Type B pancreatic cell (in vitro differentiated cells): ENCODE data around the gene VAV1. TPM values are rescaled to one million over a fixed set of nuclear protein-coding genes. Genes with fewer than 3 reads are reported as not detected.

ENCODE experiments used
- DNase-seq: peaks from one replicate; pipeline ENCODE4 v3.0.0; 2021; ENCODE audit warnings: mixed read lengths; ENCODE audit not compliant: unreplicated experiment; ENCODE audit errors: extremely low spot score
- H3K27ac Mint-ChIP-seq: 2 replicates; pipeline ENCODE4 v1.8.0; 2021; ENCODE audit warnings: mild to moderate bottlenecking, mixed read lengths
- H3K27me3 Mint-ChIP-seq: 2 replicates; pipeline ENCODE4 v1.8.0; 2021; ENCODE audit warnings: mixed read lengths
- H3K36me3 Mint-ChIP-seq: 2 replicates; pipeline ENCODE4 v1.8.0; 2021; ENCODE audit warnings: mixed read lengths
- H3K4me1 Mint-ChIP-seq: one replicate; pipeline ENCODE4 v1.8.0; 2021; ENCODE audit warnings: mixed read lengths; ENCODE audit not compliant: unreplicated experiment
- H3K4me3 Mint-ChIP-seq: 2 replicates; pipeline ENCODE4 v1.8.0; 2021; ENCODE audit warnings: mild to moderate bottlenecking, mixed read lengths
- H3K9me3 Mint-ChIP-seq: 2 replicates; pipeline ENCODE4 v1.8.0; 2021; ENCODE audit warnings: mixed read lengths
- total RNA-seq: library from RNA; stranded (reverse); gene quantifications from 2 replicates; pipeline ENCODE4 v1.2.1, GENCODE V29; 2021; ENCODE audit warnings: low replicate concordance
- TF ChIP-seq, protein P1 (sequence below): fragments of 200-600 bp; sonication (generic); conservative IDR thresholded peaks from 2 replicates; pipeline ENCODE4 v1.5.0; 2021; ENCODE audit warnings: antibody characterized with exemption, mild to moderate bottlenecking

VAV1 gene
- total RNA-seq, 1 donor from 2014 or later: not detected

DNA sequence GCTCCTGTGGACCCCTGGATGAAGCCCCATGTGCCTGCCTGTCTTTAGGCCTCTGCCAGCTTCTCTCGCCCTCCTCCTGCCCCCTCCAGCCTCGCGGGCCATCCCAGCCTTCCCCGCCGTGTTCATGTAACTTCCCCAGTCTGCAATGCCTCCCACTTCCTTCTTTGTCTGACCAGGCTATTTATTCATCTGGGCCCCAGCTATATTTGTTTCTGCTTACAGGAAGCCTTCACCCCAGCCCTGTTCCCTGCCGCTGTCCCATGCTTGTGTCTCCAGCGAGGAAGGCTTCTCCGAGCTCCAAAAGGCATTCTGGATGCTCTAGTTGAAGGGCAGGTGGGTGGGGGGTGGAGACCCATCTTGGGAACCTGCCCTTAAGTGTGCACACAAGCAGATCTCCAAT is 44.2 kb upstream of the VAV1 start:
- Mint-ChIP-seq H3K4me3 (no peak overlapping the region), H3K9me3 (no peaks in the 10 kb centered on the region), H3K27me3 (no peaks in the 10 kb centered on the region), H3K4me1 (no peaks in the 10 kb centered on the region), H3K36me3 (no peaks in the 10 kb centered on the region), H3K27ac (no peak overlapping the region)
- no peak for DNase-seq
- TF ChIP-seq, protein P1, sequence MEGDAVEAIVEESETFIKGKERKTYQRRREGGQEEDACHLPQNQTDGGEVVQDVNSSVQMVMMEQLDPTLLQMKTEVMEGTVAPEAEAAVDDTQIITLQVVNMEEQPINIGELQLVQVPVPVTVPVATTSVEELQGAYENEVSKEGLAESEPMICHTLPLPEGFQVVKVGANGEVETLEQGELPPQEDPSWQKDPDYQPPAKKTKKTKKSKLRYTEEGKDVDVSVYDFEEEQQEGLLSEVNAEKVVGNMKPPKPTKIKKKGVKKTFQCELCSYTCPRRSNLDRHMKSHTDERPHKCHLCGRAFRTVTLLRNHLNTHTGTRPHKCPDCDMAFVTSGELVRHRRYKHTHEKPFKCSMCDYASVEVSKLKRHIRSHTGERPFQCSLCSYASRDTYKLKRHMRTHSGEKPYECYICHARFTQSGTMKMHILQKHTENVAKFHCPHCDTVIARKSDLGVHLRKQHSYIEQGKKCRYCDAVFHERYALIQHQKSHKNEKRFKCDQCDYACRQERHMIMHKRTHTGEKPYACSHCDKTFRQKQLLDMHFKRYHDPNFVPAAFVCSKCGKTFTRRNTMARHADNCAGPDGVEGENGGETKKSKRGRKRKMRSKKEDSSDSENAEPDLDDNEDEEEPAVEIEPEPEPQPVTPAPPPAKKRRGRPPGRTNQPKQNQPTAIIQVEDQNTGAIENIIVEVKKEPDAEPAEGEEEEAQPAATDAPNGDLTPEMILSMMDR: no peak

DNA sequence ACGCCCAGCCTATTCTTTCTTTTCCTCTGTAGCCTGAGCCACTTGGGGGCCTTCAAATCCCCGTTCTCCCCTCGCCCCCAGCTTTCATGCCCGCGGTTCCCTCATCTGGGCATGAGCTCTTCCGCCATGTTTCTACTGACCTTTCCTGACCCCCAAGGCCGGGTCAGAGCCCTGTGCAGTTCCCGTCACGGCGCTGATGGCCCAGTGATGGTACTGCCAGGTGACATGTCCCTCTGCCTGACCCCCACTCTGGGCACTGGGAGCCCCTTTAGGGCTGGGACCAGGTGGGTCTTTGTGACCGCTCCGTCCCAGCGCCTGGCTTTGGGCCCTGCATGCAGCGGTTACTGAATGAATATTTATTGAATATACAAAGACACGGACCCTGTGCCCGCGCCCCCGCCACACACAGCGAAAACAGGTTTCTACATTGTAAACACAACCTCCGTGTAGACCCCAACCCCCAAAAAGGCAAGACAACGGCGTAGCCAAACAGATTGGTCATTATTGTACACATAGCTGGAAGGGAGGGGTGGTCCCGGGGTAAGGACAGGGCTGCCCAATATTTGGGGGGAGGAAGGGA is 42.8 kb upstream of the VAV1 start:
- no peaks in the 10 kb centered on the region for H3K9me3 Mint-ChIP-seq
- no peak overlapping the region for H3K4me3 Mint-ChIP-seq
- DNase-seq: no peak
- TF ChIP-seq, protein P1: no peak
- H3K27ac Mint-ChIP-seq: no peak overlapping the region
- no peaks in the 10 kb centered on the region for H3K36me3 Mint-ChIP-seq
- no peaks in the 10 kb centered on the region for H3K27me3 Mint-ChIP-seq
- no peaks in the 10 kb centered on the region for H3K4me1 Mint-ChIP-seq

DNA sequence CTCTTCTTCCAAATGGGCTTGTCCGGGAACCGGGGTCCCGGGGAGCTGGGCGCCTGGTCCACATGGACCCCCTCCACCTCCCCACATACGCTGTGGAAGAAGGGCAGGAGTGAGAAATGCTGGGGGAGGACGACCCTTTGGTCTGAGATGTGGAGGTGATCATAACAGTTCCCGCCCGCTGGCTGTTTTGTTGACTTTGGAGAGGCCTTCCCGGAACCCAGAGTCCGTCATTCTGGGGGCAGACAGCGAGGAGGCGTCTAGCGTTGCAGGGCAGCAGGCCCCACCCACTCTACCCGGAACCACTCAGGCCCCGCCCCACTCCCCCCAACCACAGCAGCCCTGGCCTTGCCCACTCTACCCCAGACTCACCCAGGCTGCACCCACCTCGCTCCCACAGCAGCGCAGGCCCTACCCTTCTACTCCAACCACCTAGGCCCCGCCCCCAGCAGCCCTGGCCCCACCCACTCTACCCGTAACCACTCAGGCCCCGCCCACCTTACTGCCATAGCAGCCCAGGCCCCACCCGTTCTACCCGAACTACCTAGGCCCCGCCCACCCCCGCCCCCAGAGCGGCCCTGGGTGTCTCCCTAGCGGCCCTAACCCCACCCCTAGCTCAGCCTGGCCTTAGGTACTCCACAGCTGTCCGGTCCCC is 42.2 kb upstream of the VAV1 start:
- no peak overlapping the region for H3K4me3 Mint-ChIP-seq
- TF ChIP-seq, protein P1: no peak
- no peaks in the 10 kb centered on the region for H3K4me1 Mint-ChIP-seq
- no peaks in the 10 kb centered on the region for H3K9me3 Mint-ChIP-seq
- H3K36me3 Mint-ChIP-seq: no peaks in the 10 kb centered on the region
- DNase-seq: no peak
- H3K27ac Mint-ChIP-seq: no peak overlapping the region
- no peaks in the 10 kb centered on the region for H3K27me3 Mint-ChIP-seq

DNA sequence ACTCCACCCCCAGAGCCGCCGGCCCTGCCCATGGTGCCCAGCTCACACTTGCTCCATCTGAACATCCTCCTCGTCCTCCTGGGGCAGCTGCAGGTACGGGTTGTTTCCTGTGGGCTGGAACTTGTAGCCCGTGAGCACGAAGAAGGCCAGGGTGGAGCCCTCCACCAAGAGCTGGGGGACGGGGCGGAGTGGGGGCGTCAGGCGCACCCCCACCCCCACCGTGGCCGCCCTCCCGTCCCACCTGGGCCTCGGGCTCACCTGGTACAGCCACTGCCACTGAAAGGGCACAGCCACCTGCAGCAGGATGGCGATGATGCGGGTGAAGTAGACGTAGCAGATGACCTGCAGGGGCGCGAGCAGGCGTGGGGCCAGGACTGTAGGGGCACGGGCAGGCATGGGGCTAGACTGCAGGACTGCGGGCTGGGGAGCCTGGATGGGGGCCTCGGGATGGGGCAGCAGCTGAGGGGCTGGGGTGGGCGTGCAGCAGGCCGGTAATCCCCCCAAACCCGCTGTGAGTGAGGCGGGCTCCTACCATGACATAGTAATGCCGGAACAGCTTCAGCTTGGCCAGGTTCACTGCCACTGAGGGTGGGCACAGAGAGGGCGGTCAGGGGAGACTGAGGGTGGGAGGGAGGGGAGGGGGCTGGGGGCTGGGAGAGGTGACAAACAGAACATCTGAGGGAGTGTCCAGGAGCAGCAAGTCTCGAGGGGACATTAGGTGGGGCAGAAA is 41.4 kb upstream of the VAV1 start:
- Mint-ChIP-seq H3K36me3 (no peaks in the 10 kb centered on the region), H3K4me3 (no peak overlapping the region), H3K27me3 (no peaks in the 10 kb centered on the region), H3K27ac (no peak overlapping the region), H3K9me3 (no peaks in the 10 kb centered on the region), H3K4me1 (peaks cover 2% of the 10 kb centered on the region)
- TF ChIP-seq, protein P1: no peak
- no peak for DNase-seq

DNA sequence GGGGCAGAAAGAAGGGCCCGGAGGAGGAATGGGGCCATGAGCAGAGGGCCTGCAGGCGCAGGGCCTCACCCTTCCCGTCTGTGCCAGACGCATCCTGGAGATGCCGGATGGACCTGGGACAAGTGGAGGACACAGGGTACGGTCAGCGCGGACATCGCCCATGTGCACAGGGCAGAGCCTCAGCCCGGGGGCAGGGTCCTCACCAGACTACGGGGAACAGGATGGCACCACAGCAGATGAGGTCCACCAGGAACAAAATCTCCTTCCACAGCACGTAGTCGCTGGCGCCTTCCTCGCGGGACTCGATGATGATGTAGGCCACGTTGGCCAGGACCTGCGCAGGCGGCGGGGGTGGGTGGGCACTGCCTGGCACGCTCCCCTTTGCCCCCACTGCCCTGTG is 40.7 kb upstream of the VAV1 start:
- no peaks in the 10 kb centered on the region for H3K27me3 Mint-ChIP-seq
- no peaks in the 10 kb centered on the region for H3K36me3 Mint-ChIP-seq
- H3K4me3 Mint-ChIP-seq: no peak overlapping the region
- peaks cover 6% of the 10 kb centered on the region for H3K4me1 Mint-ChIP-seq
- no peak overlapping the region for H3K27ac Mint-ChIP-seq
- no peak for DNase-seq
- H3K9me3 Mint-ChIP-seq: no peaks in the 10 kb centered on the region
- TF ChIP-seq, protein P1: no peak
